ENCODE measurements around the gene CAD. TPM values are rescaled to one million over a fixed set of nuclear protein-coding genes. Genes with fewer than 3 reads are reported as not detected.

Gene CAD
- total and polyA plus RNA-seq, 2 donors (not counting 3 experiments of a cell fraction or from before 2014, with no cell fraction given), result 60.3 to 91.4 TPM

DNA sequence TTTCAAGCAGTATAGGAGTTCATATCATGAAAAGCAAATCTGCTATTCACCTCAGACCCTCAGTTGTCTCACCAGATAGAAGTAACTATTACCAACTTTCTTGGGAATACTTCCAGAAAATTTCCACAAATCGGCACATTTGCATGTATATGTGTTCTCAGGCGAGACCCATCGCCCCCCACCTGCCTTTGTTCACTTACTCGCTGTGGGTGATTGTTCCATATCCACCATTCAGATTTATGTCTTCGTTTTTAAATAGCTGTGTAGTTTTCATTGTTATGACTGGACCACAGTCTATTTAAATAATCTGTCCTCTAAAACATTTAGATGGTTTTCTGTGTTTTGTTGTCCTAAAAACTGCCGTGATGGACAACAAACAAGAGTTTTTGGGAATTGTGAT, 68.3 kb downstream of the CAD start:
- DNase-seq (ENCODE audit: low read depth, low spot score), result no peak
- H2AFZ ChIP-seq (ENCODE audit: low read depth, low read length), result no peak overlapping the region
- no peaks in the 10 kb centered on the region for H3K79me2 ChIP-seq (ENCODE audit: control insufficient read depth, insufficient read depth, low read length)
- H3K4me3 ChIP-seq (replicated peaks in 1 of 3; ENCODE audit: insufficient read depth in 1 of 3, low read depth in 1 of 3, low read length in 3 of 3), result no peak overlapping the region
- no peak for FAIRE-seq
- no peak overlapping the region for H3K27ac ChIP-seq (ENCODE audit: insufficient read depth, low read depth, low read length)
- no peak overlapping the region for H3K9ac ChIP-seq (replicated peaks; ENCODE audit: extremely low read depth, insufficient read depth, low read length)
- ChIA-PET CTCF (interaction anchor here (1.5 kb wide), 1 partner anchor 18 kb away, joined by 7 read pairs; no protein-coding TSS in a partner anchor), POLR2A (no interaction called here)
- no peaks in the 10 kb centered on the region for H3K9me1 ChIP-seq (replicated peaks; ENCODE audit: control insufficient read depth, extremely low read depth, insufficient read depth, low read length)
- no peaks in the 10 kb centered on the region for H4K20me1 ChIP-seq (replicated peaks; ENCODE audit: control insufficient read depth, extremely low read depth, insufficient read depth, low read length)
- dilution Hi-C loops (cut with MboI; ENCODE audit: extremely low pct_ligation_motif_present, low sequenced_read_pairs) (no loop called here), intact Hi-C loops (cut with micrococcal nuclease) (loop anchor here (5.0 to 10.0 kb wide), 2 partner anchors 73 to 321 kb away; partner anchors contain the start of genes ATRAID and SLC5A6)
- H3K4me2 ChIP-seq (ENCODE audit: insufficient read depth, low read length), result no peak overlapping the region
- no peaks in the 10 kb centered on the region for H3K27me3 ChIP-seq (ENCODE audit: control insufficient read depth in 2 of 2, insufficient read depth in 2 of 2, low read length in 2 of 2)
- H3K36me3 ChIP-seq (ENCODE audit: control insufficient read depth in 2 of 2, extremely low read depth in 1 of 2, insufficient read depth in 2 of 2, low read length in 2 of 2), result no peaks in the 10 kb centered on the region
- H3K9me3 ChIP-seq (replicated peaks; ENCODE audit: control insufficient read depth, insufficient read depth, low read length), result no peaks in the 10 kb centered on the region
- peaks cover 25% of the 10 kb centered on the region for H3K4me1 ChIP-seq (ENCODE audit: control insufficient read depth, extremely low read depth, insufficient read depth, low read length)
- TF ChIP-seq, protein P1, sequence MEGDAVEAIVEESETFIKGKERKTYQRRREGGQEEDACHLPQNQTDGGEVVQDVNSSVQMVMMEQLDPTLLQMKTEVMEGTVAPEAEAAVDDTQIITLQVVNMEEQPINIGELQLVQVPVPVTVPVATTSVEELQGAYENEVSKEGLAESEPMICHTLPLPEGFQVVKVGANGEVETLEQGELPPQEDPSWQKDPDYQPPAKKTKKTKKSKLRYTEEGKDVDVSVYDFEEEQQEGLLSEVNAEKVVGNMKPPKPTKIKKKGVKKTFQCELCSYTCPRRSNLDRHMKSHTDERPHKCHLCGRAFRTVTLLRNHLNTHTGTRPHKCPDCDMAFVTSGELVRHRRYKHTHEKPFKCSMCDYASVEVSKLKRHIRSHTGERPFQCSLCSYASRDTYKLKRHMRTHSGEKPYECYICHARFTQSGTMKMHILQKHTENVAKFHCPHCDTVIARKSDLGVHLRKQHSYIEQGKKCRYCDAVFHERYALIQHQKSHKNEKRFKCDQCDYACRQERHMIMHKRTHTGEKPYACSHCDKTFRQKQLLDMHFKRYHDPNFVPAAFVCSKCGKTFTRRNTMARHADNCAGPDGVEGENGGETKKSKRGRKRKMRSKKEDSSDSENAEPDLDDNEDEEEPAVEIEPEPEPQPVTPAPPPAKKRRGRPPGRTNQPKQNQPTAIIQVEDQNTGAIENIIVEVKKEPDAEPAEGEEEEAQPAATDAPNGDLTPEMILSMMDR (IDR thresholded peaks at IDR 0.05; ENCODE audit: extremely low read depth in 1 of 2, insufficient read depth in 1 of 2, low read depth in 1 of 2, low read length in 2 of 2), result no peak
- TF ChIP-seq GATA2 (IDR thresholded peaks at IDR 0.05; ENCODE audit: insufficient read depth, insufficient read length, low read depth, low read length) (no peak), JUN (IDR thresholded peaks at IDR 0.05; ENCODE audit: borderline replicate concordance, insufficient read depth, insufficient read length, low read depth) (no peak), FOS (IDR thresholded peaks at IDR 0.05; ENCODE audit: borderline replicate concordance, insufficient read depth, low read length) (no peak), MYC (IDR thresholded peaks at IDR 0.05; ENCODE audit: low read depth, low read length) (no peak), EZH2 (IDR thresholded peaks at IDR 0.05; ENCODE audit: borderline replicate concordance, low read depth, low read length, severe bottlenecking) (no peak), POLR2A (IDR thresholded peaks at IDR 0.05; ENCODE audit: low read depth, low read length) (no peak), POLR2AphosphoS5 (IDR thresholded peaks at IDR 0.05; ENCODE audit: insufficient read depth, low read depth, low read length) (no peak)
- TF ChIP-seq, protein P2, sequence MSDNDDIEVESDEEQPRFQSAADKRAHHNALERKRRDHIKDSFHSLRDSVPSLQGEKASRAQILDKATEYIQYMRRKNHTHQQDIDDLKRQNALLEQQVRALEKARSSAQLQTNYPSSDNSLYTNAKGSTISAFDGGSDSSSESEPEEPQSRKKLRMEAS (IDR thresholded peaks at IDR 0.05; ENCODE audit: insufficient read depth, insufficient read length), result no peak
- BruUV-seq (replicated peaks), result no TSS peak
